GM12872 (cell line): ENCODE measurements around the gene B3GALT6.

ENCODE experiments used
- CTCF ChIP-seq: IDR thresholded peaks from 3 replicates; pipeline ENCODE4 v1.5.1; 2011; ENCODE audit warnings: low read depth, mild to moderate bottlenecking, low read length, moderate library complexity; ENCODE audit not compliant: insufficient read depth

The B3GALT6 gene

GRCh38 chr1:1216770-1217620 is 15.0 kb upstream of the B3GALT6 start:
- TF ChIP-seq CTCF: no peak

GRCh38 chr1:1217621-1218523 is 14.2 kb upstream of the B3GALT6 start:
- no peak for TF ChIP-seq CTCF

- no peak for TF ChIP-seq CTCF
Observed at GRCh38 chr1:1218524-1219200, 13.4 kb upstream of the B3GALT6 start.

DNA sequence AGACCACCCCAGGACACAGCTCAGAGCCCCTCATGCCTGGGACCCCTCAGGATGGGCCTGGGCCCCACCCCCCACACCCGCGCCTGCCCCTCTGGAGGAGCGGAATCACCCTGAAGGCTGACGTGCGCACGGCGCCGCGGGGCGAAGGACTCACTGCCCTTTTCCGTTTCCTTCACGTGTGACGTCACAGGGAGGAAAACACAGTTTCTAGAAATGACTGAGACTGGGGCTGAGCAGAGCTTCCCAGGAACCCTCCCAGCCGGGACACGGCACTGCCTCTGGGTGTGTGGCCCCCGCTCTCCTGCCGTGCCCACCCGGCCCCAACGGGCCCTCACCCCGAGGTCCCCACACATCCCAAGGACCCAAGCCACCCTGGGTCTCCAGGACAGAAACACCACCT is 12.7 kb upstream of the B3GALT6 start:
- no peak for TF ChIP-seq CTCF

DNA sequence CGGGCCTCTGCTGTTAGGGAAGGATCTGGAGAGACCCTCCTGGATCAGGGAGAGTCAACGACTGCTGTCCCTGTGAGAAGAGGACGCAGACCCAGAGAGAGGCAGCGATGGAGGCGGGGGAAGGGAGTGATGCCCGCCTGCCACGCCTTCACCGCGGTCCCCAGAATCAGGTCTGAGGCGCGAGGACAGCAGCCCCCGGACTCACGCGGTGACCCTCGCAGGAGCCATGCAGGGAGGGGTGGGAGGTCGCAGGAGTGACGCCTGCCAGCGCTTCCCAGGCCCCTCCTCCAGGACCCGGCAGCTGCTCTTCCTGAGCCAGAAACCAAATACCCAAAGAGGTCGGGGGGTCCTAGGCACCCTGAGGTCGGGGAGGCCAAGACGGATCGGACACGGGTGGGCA is 11.8 kb upstream of the B3GALT6 start:
- no peak for TF ChIP-seq CTCF

DNA sequence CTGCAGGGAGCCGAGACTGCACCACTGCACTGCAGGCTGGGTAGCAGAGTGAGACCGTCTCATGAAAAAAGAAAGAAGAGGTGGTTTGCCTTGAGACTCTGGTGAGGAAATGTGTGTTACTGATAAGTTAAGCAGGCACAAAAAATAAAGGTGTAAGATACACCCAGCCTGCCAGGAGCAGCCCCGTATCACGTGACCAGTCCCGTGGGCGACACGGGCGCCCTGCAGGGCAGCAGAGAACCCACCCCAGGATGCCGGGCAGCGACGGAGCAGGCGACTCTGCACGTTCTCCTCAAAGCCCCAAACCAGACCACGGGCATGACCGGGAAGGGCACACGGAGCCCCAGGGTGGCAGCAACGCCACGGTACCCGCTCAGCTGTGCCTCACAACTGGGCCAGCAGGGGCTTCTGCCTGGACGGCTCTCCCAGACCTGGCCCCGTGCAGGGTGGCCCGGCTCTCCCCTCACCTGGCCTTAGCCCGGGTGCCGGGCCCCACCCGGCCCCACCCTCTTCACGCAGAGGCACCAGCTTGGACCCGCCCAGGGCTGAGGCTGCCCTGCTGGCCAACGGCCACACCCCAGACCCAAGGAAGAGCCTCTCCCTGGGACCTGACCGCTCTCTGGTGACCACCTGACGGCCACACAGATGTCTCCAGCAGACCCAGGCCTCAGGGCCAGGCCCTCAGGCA is 10.0 kb upstream of the B3GALT6 start:
- no peak for TF ChIP-seq CTCF
